Coronary artery (tissue), 2 donors: ENCODE measurements around the gene NKAIN4.
"Not testable (repeated sequence)": the region's sequence is repeated elsewhere in the genome, so short reads cannot be mapped to it uniquely, and the experiment has no call there.

Source experiments
- DNase-seq: peaks from one replicate; pipeline ENCODE4 v3.0.0-alpha.2; 2017; ENCODE audit warnings: low spot score
- H3K27ac ChIP-seq, 2 donors: fragments of 200-600 bp; sonication (generic); one replicate each; pipeline ENCODE4 v1.5.1; 2016 to 2019
- H3K4me3 ChIP-seq: fragments of 200-600 bp; sonication (generic); 2 replicates; pipeline ENCODE4 v1.5.1; 2016; ENCODE audit warnings: mild to moderate bottlenecking, moderate library complexity
- CTCF ChIP-seq: fragments of 200-600 bp; sonication (generic); IDR thresholded peaks from one replicate; pipeline ENCODE4 v1.5.1; 2019; ENCODE audit warnings: antibody characterized with exemption

NKAIN4 gene

GRCh38 chr20:63223121-63223825, 31.0 kb downstream of the NKAIN4 start:
- TF ChIP-seq CTCF = peak; percentile 24
- Histone ChIP-seq H3K27ac (no peak overlapping the region), H3K4me3 (no peak overlapping the region)
- DNase-seq = no peak

GRCh38 chr20:63222541-63222940, 31.7 kb downstream of the NKAIN4 start:
- DNase-seq = no peak

GRCh38 chr20:63221400-63222053, 32.7 kb downstream of the NKAIN4 start:
- H3K27ac ChIP-seq, DNase-seq, H3K4me3 ChIP-seq: not testable (repeated sequence)

More at GRCh38 chr20:63222541-63222940, 31.7 kb downstream of the NKAIN4 start:
- TF ChIP-seq CTCF = no peak
- H3K4me3 ChIP-seq = no peak overlapping the region
- H3K27ac ChIP-seq = no peak overlapping the region

DNA sequence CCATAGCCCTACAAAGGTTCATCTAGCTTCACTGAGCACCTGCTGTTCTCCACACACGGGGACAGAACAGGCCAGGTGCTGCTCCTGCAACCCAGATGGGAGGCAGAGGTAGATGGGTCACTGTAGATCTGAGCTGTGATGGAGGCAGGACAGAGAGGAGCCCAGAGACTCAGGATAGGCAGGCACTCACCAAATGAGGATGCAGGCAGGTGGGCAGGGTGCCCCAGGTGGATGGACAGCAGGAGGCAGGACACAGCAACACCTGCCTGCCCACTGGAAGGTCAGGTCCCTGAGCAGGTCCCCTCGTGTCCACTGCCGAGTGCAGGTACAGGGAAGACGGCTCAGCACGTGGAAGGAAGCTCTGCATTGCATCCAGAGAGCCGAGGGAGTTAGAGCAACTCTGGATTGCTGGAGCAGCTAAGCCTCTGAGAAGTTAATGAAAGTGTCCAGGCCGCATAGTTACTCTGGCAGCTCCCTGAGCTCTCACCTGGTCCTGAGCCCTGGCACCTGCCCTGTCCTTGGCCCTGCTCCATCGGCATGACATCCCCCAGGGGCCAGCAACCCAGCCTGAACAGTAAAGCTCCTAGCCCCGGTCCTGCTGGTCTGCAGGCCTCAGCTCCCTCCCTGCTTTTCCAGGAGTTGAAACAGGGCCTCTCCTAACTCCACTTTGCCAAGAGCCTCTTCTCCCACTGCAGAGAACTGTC, 33.4 kb downstream of the NKAIN4 start:
- DNase-seq = no peak
- Histone ChIP-seq H3K4me3 (no peak overlapping the region), H3K27ac (no peak overlapping the region)
- TF ChIP-seq CTCF = no peak

DNA sequence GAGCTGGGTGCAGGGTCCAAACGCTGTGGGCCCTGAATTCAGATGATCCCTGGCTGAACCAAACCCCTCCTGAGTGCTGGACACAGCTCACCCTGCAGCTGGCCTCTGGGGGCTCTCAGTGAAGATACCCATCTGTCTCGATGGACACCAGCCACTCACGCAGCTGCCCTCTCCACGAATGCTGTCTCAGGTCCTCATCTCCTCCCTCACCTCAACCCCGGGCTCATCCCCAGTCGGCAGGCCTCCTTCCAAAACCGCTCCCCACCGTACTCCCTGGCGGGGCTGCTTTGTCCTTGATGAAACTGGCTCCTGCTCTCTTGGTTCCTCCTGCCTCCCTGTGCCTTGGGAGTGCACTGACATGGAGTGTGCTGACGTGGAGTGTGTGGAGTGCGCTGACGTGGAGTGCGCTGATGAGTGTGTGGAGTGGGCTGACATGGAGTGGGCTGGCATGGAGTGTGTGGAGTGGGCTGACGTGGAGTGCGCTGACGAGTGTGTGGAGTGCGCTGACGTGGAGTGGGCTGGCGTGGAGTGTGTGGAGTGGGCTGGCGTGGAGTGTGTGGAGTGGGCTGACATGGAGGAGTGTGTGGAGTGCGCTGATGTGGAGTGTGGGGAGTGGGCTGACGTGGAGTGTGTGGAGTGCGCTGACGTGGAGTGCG, 34.3 kb downstream of the NKAIN4 start:
- TF ChIP-seq CTCF = no peak
- Histone ChIP-seq H3K4me3 (no peak overlapping the region), H3K27ac (no peak overlapping the region)
- DNase-seq = no peak

GRCh38 chr20:63219447-63219821, 34.8 kb downstream of the NKAIN4 start:
- TF ChIP-seq CTCF = no peak
- Histone ChIP-seq H3K27ac (no peak overlapping the region), H3K4me3 (no peak overlapping the region)
- DNase-seq = no peak

DNA sequence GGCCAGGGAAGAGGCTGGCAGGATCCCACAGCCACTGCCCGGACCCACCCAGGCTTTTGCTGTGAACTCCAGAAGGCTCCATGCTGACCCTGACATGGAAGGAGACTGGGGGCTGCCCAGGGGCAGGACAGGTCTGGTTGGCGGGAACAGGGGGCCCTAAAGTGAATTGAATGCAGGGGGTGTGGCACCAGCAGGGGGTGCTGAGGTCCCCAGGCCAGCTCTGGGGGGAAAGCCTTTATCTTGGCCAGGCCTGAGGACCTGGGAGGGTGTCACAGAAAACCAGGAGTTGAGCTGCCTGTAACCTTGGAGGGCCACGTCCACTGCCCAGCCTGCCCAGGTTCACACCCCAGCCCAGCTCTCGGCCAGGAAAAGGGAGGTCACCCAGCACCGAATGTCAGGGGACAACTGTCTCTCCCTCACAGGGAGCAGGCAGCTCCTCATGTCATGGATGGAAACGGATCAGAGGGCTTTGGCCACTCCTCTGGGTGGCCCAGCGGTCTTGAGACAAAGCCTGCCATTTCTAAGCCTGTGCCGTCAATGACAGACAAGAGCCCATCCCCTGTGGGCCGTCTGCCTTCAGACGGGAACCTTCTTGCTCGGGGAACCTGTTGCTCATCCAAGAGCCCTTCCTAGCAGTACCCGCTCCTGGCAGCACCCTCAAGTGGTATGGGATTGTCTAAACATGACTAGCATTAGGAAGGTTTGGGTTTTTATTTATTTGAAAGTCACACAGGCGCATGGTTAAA, 35.4 kb downstream of the NKAIN4 start:
- Histone ChIP-seq H3K27ac (no peak overlapping the region), H3K4me3 (no peak overlapping the region)
- TF ChIP-seq CTCF = no peak
- no peak for DNase-seq
